GM21447 (cell line): Measurements from ENCODE around the gene PNMA8A.
"Not testable (repeated sequence)": the region's sequence is repeated elsewhere in the genome, so short reads cannot be mapped to it uniquely, and the experiment has no call there.

Source experiments
- ATAC-seq: cut with Tn5 transposase; IDR thresholded peaks from one replicate; pipeline ENCODE4 v1.9.1; 2021; ENCODE audit not compliant: unreplicated experiment

Gene PNMA8A, protein sequence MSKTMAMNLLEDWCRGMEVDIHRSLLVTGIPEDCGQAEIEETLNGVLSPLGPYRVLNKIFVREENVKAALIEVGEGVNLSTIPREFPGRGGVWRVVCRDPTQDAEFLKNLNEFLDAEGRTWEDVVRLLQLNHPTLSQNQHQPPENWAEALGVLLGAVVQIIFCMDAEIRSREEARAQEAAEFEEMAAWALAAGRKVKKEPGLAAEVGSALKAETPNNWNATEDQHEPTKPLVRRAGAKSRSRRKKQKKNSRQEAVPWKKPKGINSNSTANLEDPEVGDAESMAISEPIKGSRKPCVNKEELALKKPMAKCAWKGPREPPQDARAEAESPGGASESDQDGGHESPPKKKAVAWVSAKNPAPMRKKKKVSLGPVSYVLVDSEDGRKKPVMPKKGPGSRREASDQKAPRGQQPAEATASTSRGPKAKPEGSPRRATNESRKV

DNA sequence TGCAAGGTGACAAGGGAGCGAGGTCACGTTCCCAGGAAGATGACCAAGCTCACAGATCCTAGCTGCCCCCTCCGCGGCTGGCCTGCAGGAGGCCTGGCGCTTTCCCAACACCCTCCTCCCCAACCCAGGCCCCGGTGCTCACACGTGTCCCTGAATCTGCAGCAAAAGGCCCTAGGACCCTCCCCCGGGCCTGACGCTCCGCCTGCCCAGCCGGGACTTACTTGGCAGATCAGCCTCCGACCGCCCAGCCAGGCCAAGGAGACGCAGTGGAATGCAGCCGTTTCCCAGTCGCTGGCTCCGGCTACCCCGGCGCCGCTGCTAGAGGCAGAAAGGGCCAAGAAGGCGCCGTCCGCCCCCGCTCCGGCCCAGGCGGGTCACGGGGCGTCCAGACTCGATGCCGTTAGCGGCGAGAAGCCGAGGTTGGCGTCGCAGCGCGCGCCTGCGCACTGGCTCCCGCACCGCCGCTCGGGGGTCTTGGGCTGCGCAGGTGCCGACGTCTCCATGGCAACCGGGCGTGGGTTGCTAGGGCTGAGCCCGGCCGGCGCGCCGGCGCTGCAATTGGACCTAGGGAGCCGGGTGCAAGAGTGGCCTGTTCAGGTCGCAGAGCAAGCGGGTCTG, at the start of gene PNMA8A:
Gene PNMA8A, minus strand, starts transcription at position 448 of the 618 bp plus-strand sequence. CDS start 528 bp downstream, outside the sequence.
- ATAC-seq: no peak

DNA sequence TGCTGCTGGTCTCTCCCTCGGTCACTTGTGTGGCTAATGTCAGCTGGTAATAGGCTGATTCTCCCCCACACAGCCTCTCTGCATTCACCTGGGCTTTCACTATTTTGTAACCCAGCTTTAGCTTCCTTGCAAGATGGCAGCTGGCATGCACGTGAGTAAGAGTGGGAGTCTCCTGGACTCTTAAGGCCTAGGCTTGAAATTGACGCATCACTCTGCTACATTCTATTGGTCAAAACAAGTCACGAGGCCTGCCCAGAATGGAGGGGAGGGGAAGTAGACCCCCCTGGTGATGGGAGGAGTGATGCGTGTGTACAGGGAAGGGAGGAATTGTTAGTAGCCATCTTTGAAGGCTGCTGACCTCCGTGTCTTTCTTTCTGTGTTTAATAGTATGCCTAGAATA, 49.3 kb upstream of the PNMA8A start:
- ATAC-seq: no peak

DNA sequence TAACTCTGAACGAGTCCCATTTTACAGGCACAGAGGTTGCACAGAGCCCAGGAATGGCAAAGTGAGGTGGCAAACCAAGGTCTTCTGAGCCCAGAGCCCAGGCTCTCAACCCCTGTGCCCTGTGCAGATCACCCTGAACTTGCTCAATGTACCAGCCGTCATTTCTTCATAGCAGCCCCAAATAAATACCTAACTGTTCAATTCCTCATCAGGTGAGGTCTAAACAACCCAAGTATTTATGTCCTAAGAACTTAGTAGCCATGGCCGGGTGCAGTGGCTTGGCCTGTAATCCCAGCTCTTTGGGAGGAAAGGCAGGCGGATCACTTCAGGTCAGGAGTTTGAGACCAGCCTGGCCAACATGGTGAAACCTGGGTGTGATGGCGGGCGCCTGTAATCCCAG, 46.1 kb upstream of the PNMA8A start:
- ATAC-seq: no peak

DNA sequence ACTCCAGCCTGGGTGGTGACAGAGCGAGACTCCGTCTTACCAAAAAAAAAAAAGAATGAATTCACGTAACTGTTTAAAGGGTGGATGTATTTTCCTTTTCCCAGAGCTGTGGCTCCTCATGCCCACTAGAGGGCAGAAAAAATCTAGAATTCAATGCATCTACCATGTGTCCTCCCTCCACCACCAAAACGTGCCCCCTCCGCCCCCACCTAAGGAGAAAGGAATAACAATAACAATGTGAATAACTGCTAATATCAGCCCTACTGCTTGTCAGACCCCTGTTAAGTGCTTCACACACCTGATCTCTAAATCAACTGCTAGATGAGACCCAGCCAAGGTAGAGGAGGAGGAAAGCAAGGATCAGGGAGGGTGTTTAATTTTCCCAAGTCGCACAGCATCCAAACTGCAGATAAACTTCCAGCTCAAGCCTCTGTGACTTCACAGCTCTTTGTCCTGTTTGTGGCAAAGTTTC, 44.6 kb upstream of the PNMA8A start:
- no peak for ATAC-seq

DNA sequence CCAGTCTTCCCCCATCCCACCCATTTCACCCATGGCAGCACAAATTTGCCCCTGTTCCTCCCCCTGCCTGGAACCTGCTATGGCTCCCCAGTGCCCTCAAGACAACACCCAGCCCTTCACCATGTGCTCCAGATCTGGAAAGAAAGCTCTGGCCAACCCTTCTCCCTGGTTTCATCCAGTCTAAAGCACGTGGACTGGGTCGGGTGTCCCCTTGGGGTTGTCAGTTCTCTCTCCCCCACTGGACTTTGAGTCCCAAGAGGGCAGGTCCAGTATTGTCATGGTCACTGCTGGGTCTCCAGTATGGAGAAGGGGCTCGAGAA, 43.9 kb upstream of the PNMA8A start:
- no peak for ATAC-seq

DNA sequence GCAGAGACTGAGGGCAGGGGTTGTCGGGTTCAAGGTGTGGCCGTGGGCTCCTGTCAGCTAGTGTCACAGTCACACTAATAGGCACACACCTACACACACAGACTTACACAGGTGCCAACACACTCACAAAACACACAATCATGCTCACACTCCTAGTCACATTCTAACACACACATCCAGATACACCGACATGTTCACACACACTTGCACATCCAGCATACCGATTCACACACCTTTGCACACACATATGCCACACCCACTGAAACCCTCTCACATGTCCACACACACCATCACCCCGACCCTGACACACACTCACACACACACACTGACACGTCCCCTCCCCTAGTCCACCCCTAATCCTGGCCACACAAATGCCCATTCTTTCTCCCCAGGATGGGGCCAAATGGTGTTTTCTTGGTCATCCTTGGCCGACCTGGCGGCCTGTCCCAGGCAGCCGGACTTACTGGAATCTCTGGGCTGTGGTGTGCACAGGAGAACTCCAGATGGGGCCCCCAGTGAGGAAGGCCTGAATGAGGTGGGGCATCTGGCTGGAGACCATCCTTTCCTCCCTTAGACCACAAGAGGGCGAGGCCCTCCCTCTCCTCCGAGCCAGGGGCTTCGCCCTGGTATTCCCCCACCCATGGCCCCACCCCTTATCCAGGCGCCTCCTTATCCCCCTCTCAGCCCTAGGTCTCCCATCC, 43.4 kb upstream of the PNMA8A start:
- no peak for ATAC-seq

DNA sequence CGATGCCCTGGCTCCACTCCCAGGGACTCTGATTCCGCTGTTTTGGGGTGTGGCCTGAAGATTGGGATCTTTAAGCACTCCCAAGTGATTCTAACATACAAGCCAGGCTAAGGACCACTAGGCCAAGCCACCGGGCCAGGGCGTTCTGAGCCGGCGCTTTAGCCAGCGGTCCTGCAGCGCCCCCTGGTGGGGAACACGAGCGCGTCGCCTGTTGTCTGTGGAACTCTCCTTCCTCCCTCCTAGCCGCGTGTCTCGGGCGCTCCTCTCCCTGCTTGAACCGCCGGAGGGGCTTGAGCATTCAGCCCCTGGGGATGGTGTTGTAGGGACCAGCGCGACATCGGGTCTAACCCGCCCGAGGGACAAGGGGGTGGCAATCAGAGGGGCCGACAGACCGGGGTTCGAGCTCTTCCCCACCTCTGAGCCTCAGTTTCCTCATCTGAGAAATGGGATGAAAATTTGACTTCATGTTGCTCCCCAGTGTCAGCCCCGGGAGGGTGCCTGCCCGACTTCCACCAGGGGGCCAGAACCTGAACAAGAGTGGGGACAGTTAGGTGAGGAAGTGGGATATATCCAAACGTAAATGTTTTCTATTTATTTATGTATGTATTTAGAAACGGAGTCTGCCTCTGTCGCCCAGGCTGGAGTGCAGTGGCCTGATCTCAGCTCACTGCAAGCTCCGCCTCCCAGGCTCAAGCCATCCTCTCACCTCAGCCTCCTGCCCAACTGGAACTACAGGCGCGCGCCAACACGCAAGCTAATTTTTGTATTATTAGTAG, 42.3 kb upstream of the PNMA8A start:
- no peak for ATAC-seq

DNA sequence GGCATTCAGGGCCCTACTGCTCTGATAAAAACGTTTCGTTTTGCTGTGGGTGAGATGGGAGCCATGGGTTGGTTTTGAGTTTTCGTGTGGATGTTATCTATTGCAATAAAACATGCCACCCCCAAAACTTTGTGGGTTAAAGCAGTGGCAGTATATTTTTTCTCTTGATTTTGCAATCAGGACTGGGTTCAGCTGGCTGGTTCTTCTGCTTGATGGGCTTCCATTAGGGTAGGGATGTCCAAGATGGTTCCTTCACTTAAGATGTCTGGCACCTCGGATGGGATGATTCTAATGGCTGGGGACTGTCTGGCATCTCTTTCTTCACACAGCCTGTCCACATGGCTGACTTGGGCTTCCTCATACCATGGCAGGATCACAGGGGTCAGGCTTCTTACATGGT, 39.9 kb upstream of the PNMA8A start:
- ATAC-seq: no peak

DNA sequence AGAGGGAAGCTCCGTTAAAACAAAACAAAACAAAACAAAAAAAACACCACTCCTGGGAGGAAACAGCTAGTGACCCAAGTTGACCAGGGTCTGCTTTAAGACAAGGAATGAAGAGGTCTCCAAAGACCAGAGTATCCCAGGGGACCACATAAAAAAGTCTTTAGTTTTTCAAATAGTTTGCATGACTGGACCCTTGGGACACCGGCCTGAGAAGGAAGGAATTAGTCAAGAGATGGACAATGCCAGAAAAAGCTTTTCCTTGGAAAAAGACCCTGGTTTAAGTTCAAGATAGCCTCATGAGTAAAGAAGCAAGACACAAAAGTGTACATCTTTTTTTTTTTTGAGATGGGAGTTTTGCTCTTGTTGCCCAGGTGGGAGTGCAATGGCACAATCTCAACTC, 36.8 kb upstream of the PNMA8A start:
- no peak for ATAC-seq

DNA sequence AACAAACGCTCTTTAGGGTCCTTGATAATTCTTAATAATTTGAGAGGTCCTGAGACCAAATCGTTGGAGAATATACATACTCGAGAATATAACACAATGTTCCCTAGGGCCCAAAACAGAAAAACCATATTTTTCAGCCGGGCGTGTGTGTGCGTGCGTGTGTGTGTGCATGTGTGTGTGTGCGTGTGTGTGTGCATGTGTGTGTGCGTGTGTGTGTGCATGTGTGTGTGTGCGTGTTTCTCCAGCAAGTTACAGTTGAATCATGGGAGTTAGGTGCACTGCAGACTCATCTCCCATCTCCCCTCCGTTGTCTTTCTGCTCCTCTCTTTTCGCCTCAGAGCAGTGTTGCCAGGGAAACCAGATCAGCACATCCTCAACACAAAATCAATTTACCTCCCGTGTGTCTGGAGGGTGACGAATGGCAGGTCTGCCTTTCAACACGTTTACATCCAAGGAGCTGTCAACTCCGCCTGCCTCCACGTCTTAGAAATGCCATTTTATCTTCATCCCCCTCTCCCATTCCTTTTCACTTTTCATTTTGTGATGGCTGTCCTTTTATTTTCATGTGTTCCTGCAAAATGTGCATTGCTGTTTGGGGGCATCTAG, 32.6 kb upstream of the PNMA8A start:
- ATAC-seq: no peak

DNA sequence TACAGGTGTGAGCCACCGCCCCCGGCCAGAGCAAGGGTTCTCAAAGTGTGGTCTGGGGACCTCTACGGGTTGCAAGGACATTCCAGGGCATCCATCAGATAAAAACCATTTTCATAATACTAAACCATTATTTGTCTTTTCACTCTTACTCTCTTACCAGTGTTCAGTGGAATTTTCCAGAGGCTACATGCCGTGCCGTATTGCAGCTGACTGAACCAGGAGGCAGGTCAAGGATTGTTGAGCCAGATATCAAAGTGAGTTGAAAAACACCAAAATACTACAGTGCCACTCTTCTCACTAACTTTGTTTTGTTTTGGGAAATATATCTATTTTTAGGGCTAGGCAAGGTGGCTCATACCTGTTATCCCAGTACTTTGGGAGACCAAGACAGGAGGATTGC, 31.5 kb upstream of the PNMA8A start:
- no peak for ATAC-seq

DNA sequence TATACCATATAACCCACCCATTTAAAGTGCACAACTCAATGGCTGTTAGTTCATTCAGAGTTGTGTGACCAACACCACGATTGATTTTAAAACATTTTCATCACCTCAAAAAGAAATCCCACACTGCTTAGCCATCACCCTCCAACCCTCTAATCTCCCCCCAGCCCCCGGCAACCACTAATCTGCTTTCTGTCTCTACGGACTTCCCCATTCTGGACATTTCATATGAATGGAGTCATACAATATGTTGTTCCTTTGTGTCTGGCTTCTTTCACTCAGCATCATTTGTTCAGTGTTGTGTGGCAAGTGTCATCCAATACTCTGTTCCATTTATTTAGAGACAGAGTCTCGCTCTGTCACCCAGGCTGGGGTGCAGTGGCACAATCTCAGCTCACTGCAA, 28.3 kb upstream of the PNMA8A start:
- ATAC-seq: no peak

DNA sequence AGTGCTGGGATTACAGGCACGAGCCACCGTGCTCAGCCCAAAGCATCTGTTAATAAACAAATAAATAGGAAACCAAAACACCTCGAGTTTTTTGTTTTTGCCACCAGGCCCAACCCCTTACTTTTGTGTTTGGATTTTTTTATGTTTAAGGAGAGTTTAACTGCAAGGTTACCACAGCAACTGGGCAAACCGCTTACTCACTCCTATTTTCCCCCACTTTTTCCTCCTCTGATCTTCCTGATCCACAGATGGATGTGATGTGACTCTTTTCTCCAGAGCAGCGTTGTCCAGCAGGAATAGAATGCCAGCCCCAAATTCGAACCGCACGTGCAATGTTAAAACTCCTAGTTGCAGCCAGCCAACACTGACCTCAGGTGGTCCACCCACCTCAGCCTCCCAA, 26.4 kb upstream of the PNMA8A start:
- ATAC-seq: no peak

DNA sequence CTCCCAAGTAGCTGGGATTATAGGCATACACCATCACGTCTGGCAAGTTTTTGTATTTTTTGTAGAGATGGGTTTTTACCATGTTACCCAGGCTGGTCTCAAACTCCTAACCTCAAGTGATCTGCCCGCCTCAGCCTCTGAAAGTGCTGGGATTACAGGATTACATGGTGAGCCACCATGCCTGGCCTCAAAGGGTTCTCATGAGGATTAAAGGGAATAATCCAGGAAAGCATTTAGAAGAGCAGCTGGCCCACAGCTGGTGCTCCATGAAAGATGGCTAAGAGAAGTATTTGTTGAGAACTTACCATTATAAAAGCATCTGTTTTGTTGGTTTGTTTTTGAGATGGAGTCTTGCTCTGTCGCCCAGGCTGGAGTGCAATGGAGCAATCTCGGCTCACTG, 25.5 kb upstream of the PNMA8A start:
- not testable (repeated sequence) for ATAC-seq

DNA sequence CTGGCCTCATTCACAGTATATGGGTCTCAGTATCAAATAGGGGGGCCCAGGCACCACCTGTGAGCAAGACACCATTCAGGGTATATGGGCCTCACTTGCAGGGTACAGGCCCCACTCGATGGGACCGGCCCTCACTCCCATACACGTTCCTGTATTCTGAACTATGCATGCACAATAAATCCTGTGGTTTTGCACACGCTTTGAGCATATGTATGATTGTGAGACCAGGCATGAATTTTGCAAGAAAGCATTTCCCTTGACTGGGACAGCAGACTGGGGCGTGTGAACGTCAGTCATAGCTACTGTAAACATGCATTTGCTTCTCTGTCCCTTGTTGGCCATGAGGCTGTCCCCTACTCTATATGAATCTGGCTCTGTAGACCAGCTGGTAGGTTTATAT, 24.9 kb upstream of the PNMA8A start:
- ATAC-seq: no peak

DNA sequence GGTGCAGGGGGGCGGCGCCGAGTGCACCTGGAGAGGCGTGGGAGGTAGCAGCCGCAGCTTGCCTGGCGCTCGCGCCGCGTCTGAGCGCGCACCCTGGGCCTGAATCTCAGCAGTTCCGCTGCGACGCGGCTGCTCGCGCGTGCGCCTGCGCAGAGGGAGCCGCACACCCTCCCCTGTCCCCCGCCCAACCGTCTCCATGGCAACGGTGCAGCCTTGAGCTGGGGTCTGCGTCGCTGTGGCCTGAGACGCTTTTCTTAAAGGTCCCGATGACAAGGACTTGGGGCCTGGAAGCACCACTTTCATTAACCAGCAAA, 24.4 kb upstream of the PNMA8A start, which contains the start of gene PNMA8B:
Gene PNMA8B, minus strand, starts transcription at position 82 of the 314 bp plus-strand sequence. CDS start 402 bp downstream, outside the sequence.
- ATAC-seq: no peak

DNA sequence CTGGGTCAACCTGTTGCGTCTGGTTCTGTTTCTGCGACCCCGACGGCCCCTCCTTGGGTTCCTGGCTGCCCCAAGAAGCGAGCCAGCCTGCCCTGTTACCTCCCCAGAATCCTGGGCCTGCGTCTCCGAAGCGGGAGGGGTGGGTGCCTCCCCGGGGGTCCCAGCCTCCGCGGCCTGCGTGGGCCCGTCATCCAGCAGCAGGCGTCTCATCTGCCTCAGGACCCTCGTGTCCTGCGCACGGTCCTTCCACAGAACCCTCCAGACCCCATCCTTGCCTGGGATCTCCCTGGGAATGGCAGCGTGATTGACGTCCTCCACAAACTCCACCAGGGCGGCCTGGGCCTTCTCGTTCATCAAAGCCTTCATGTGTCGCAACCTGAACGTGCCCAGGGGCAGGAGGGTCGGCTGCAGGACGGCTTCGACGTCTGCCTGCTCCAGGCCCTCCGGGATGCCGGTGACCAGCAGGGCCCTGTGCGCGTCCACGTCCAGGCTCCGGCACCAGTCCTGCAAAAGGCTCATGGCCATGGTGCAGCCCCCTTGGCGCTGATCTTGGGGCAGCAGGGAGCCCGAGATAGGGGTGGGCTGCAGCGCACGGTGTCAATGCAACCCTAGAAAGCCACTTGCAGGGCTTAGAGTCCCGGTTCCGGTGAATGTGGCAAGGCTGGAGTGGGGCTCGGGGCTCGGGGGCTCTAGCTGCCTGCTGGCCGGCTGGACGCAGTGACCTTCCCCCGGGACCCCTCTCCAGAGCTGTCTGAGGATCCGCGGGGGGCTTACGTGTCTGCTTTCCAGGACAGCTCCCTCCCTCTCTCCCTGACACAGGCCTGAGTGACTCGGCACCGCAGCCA, 23.8 kb upstream of the PNMA8A start:
- ATAC-seq: no peak

DNA sequence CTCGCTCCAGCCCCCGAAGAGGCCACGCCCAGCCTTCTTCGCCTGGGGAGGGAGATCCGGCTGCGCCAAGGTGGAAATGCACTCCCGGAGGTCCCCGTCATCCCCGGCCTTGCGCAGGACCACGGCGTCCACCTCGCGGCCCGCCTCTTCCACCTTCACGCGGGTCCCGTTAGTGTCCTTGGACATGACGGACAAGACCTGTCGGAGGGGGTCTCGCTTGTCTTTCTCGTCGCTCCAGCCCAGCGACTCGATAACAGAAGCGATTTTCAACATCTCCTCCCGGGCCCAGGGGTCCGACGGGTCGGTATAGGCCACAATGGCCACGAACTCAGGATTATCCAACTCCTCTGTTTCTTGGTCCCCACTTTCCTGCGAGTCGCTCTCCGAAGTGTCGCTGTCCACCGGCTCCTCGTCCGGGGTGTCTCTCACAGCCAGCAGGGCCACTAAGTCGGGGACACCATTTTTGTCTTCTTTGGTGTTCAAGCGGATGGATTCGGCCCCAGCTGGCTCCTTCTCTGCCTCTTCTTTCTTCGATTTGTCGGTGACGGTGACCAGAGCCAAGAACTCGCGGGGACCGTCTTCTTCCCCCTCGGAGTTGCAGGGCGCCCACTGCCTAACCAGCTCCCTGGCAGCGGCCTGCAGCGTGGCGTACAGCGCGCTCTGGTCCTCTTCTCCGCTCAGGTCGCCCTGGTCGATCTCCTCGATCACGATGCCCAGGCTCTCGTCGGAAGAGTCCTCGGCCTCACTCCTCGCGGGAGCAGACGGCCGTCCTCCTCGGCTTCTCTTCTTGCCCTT, 23.0 kb upstream of the PNMA8A start:
- no peak for ATAC-seq
